ENCODE measurements around the gene DNAJB6.
"Not testable (repeated sequence)": the region's sequence is repeated elsewhere in the genome, so short reads cannot be mapped to it uniquely, and the experiment has no call there.

DNAJB6 gene

DNA sequence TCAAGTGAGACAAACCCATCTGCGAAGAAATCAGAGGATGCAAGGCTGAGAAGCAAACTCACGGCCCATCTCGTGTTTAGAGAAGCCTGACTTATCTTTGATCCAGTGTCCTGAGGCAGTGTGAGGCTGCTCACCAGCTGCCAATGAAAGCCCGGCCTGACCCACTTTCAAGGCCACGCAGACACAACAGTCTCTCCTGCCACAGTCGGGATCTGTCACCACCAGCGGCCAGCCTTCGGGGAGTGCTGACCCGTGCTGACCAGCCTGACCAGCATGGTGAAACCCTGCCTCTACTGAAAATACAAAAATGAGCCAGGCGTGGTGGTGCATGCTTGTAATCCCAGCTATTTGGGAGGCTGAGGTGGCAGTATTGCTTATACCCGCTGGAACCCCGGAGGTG is 7.4 kb upstream of the DNAJB6 start:
- DNase-seq: no peak

- not testable (repeated sequence) for DNase-seq
Observed at GRCh38 chr7:157330567-157330966, 6.2 kb upstream of the DNAJB6 start.

GRCh38 chr7:157331049-157331448 is 5.8 kb upstream of the DNAJB6 start:
- not testable (repeated sequence) for DNase-seq

DNA sequence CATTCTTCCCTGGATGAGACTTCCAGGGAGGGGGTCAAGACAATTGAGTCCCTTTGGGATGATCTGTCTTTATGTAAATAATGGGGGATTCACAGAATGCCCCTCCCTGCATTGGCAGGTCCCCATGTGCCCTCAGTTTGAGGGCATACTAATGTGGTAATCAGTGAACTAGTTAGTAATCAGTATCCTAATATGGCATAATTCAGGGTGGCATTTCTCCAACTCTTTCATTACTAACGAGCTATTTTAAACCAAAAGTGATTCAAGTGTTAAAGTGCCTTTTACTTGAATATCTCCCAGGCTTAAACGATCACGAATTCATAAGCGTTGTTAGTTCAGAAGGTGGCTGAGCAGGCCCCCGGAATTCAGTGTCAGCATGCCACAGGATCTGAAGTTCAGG is 1.6 kb upstream of the DNAJB6 start:
- no peak for DNase-seq

- DNase-seq: no peak
Observed at GRCh38 chr7:157335991-157336382, 817 bp upstream of the DNAJB6 start.

GRCh38 chr7:157337316-157338149 is 729 bp downstream of the DNAJB6 start:
- peak; percentile 54 for DNase-seq

- peak; percentile 75 for DNase-seq
Observed at GRCh38 chr7:157339777-157340677, 3.2 kb downstream of the DNAJB6 start.

DNA sequence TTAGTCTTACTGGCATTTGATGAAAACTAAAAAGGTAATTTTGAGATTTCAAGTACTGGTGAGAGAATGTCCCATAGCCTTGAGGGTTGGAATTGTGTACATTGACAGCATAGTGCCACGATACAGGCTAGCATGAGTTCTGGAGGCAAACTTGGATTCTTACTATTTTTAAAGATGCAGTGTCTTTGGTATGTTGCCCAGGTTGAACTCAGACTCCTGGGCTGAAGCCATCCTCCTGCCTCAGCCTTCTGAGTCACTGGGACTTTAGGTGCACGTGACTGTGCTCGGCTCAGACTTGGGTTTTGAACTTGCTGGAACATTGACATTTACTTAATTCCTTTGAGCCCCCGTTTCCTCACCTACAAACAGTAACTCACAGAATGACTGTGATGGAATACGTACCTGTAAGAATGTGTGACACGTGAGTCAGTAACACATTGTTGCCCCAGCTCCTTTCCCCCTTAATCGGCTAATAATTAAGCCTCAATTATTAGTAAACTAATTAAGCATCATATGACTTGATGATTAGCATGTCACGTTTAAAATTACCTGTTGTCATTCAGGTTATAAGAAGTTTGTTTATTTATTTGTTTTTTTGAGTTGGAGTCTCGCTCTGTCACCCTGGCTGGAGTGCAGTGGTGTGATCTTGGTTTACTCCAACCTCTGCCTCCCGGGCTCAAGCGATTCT is 10.6 kb downstream of the DNAJB6 start:
- DNase-seq: no peak

- no peak for DNase-seq
Observed at GRCh38 chr7:157348548-157348947, 11.7 kb downstream of the DNAJB6 start.

DNA sequence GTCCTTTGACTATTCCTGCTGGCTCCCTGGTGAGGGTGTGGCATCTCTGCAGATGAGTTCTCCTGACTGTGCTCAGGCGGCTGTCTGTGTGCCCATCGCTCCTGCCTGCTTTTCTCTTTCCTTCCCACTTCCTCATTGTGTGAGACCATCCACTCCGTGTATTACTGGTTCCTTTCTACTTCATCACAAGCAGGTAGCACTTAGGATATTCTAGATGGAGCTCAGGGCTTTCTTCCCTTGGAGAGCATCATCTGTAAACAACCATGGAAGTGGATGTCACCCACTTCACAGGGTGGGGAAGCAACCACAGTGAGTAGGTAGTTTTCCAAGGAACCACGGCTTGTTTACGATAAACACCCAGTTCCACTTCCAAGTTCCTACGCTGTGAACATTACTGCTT is 15.7 kb downstream of the DNAJB6 start:
- DNase-seq: no peak

DNA sequence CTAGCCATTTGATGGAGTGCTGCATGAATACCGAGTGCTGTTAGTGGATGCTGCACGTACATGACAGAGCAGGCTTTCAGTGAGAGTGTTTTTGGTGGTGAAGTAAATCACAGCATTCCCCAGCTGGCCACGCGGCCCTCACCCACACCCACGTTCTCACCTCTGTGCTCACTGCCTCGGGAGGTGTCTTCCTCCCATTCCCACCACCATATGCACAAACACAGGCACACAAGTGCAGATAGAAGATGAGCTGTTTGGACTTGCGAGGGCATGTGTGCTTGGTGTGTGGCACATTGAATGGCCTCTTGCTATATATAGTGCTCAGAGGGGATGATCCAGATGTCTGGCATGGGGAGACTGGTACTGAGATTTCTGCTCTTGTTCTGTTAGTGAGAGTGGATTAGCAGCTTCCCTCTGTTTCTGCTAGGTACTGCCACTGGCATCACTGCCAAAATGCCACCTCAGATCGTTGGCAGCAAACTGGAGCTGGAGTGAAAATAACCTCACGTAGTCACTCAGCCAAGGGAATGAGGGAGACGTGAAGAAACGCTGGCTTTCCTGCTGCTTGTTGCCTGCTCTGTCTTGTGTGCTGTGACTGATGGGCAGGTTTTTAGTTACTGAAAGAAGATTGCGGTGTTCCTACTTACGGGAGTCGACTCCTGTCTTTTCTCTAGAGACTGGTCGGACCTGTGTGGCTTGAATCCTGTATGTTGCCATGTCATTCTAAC is 19.1 kb downstream of the DNAJB6 start:
- no peak for DNase-seq

DNA sequence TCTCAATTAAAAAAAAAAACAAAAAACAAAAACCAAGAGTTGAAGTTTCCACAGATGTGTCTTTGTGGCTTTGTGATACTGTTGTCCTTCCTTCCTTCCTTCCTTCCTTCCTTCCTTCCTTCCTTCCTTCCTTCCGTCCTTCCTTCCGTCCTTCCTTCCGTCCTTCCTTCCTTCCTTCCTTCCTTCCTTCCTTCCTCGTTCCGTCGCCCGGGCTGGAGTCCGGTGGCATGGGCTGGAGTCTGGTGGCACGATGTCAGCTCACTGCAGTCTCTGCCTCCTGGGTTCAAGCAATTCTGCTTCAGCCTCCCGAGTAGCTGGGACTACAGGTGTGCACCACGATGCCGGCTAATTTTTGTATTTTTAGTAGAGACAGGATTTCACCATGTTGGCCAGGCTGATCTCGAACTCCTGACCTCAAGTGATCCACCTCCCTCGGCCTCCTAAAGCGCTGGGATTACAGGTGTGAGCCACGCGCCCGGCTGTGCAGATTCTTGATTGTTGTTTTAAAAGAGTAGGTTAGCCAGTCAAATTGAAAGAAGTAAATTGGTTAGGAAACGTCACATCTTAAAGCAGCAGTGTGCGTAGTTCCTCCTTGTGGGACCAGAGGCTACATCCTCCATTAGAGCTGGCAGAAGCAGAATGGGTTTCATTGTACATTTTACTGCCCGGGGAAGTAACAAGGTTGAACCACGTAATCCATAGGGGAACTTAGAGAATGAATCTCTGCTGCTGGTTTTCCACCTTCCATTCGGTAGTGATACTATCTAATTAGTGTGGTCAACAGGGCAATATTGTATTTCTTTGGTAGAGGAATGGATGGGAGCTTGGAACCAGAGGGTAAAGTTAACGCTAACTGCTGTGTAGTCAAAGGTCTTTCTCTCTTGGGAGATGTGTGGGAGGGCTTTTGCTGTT is 20.6 kb downstream of the DNAJB6 start:
- DNase-seq: no peak

DNA sequence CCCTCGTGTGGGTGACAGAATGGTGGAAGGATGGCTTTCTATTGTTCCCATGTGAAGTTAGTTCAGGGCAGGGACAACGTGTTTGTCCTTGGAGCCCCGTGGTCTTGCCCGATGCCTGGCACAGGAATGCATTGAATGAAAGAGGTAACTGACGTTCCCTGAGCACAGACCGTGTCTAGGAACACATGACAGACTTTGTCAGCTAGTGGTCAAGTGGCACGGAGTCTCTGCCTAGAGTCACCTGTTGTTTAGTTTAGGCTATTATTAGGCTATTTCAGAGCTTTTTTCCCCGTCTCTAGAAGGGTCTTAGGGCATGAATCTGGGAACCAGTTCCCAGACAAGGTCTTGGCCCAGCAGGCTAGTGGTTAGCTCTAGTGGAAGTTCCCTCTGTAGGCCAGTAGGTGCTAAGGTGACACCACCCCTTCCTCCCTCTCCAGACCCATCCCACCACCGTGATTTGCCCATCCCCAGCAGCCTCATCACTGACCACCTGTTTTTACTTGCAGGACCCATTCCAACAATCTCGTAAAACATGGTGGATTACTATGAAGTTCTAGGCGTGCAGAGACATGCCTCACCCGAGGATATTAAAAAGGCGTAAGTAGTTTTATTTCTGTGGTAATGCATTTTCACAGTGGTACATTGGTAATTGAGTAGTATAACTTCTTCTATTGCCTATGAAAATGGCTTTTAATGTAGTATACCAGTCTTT is 21.4 kb downstream of the DNAJB6 start:
- no peak for DNase-seq

- no peak for DNase-seq
Observed at GRCh38 chr7:157358753-157359096, 21.9 kb downstream of the DNAJB6 start.

DNA sequence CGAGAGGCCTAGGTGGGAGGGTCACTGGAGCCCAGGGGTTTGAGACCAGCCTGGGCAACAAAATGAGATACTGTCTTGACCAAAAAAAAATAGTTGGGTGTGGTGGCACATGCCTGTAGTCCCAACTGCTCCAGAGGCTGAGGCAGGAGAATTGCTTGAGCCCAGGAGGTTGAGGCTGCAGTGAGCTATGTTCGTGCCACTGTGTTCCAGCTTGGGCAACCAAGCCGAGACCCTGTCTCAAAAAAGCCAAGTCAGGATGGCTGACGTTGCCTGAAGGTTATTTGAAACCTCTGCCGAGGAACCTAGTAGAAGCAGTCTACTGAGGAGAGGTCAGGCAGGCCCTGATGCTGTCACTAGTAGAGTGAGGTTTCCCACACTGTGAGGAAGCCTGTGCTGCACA is 22.8 kb downstream of the DNAJB6 start:
- no peak for DNase-seq

- no peak for DNase-seq
Observed at GRCh38 chr7:157360483-157361025, 23.8 kb downstream of the DNAJB6 start.

DNA sequence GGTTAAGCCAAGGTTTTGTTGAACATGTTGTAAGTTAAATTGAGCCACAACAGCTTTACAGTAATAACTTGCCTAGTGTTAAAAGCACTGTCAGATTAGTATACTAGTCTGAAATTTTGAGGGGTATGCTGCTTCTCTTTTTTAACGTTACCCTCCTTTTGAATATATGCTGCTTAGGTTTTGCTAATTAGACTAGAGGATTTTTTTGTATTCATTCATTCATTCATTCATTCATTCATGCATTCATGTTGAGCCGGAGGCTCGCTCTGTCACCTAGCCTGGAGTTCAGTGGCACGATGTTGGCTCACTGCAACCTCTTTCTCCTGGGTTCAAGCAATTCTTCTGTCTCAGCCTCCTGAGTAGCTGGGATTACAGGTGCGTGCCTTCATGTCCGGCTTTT is 24.7 kb downstream of the DNAJB6 start:
- no peak for DNase-seq

DNA sequence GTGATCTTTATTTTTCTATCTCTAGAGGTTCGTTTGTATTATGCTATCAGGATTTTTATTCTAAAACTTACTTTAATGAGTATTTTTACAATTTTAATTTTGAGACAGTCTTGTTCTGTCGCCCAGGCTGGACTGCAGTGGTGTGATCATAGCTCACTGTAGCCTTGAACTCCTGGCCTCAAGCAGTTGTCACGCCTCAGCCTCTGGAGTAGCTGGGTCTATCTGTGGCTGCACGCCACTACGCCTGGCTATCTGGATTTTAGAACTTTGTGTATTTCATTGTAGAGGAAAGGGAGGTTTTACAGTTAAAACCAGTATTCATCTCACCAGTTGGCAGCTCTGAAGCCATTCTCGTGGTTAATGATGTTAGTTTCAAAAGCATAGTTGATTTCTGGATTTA is 25.9 kb downstream of the DNAJB6 start:
- no peak for DNase-seq

DNA sequence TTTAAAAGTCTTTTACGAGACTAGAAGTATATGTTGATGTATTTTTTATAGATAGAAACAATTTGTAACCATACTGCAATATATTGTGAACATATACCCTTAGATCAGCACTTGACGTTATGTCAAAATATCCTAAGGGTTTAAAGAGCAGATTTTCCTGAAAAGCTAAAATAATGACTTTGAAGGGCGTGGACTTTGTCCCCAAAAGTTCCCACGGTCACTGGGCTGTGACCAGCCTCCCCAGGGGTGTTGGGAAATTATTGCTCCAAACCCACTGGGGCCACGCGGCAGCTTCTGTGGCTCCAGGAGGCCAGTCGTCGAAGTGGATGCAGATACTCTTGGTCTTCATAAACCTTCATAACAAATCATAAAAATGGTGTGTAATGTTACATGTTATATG is 29.9 kb downstream of the DNAJB6 start:
- DNase-seq: no peak

DNA sequence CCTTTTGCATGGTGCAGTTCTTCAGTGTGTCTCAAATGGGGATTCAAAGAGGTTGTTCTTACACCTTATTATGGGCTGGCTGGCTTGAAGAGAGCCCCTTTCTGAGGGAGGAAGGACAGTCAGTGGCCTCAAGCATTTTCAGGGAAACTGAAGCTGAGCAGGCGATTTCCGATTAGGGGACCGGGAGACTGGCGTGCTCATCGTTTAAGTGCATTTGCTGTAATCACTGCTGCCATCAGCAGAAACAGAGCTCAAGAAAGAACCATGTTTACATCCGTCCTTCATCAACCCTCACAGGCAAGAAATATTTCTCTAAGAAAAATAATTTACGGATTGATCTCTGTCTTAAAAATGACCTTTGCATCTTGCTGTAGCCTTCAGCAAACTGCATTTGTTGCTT is 32.2 kb downstream of the DNAJB6 start:
- no peak for DNase-seq

Measured in fibroblast of skin of back (primary cell).